ENCODE results near the gene DYDC2.

Gene DYDC2

GRCh38 chr10:80320377-80320776 is 36.2 kb upstream of the DYDC2 start:
- DNase-seq (ENCODE audit: low read depth): no peak
- in situ Hi-C loops (cut with HindIII; ENCODE audit: low sequenced_read_pairs): no loop called here
- no peak overlapping the region for H3K4me3 ChIP-seq (ENCODE audit: low read depth, low read length)
- no peak for TF ChIP-seq CTCF (IDR thresholded peaks at IDR 0.05; ENCODE audit: low read depth, low read length, missing control alignments)

GRCh38 chr10:80321183-80321582 is 35.4 kb upstream of the DYDC2 start:
- DNase-seq (ENCODE audit: low read depth): no peak
- in situ Hi-C loops (cut with HindIII; ENCODE audit: low sequenced_read_pairs): no loop called here
- H3K4me3 ChIP-seq (ENCODE audit: low read depth, low read length): no peak overlapping the region
- no peak for TF ChIP-seq CTCF (IDR thresholded peaks at IDR 0.05; ENCODE audit: low read depth, low read length, missing control alignments)

- no peak for DNase-seq (ENCODE audit: low read depth)
- in situ Hi-C loops (cut with HindIII; ENCODE audit: low sequenced_read_pairs): no loop called here
- TF ChIP-seq CTCF (IDR thresholded peaks at IDR 0.05; ENCODE audit: low read depth, low read length, missing control alignments): no peak
- no peak overlapping the region for H3K4me3 ChIP-seq (ENCODE audit: low read depth, low read length)
These were observed 34.4 kb upstream of the DYDC2 start for GRCh38 chr10:80322158-80322557.

GRCh38 chr10:80322711-80323110 is 33.9 kb upstream of the DYDC2 start:
- in situ Hi-C loops (cut with HindIII; ENCODE audit: low sequenced_read_pairs): no loop called here
- TF ChIP-seq CTCF (IDR thresholded peaks at IDR 0.05; ENCODE audit: low read depth, low read length, missing control alignments): no peak
- no peak overlapping the region for H3K4me3 ChIP-seq (ENCODE audit: low read depth, low read length)
- DNase-seq (ENCODE audit: low read depth): no peak

GRCh38 chr10:80323311-80323710 is 33.3 kb upstream of the DYDC2 start:
- DNase-seq (ENCODE audit: low read depth): no peak
- TF ChIP-seq CTCF (IDR thresholded peaks at IDR 0.05; ENCODE audit: low read depth, low read length, missing control alignments): no peak
- in situ Hi-C loops (cut with HindIII; ENCODE audit: low sequenced_read_pairs): no loop called here

GRCh38 chr10:80324086-80324485 is 32.5 kb upstream of the DYDC2 start:
- TF ChIP-seq CTCF (IDR thresholded peaks at IDR 0.05; ENCODE audit: low read depth, low read length, missing control alignments): no peak
- no peak for DNase-seq (ENCODE audit: low read depth)
- in situ Hi-C loops (cut with HindIII; ENCODE audit: low sequenced_read_pairs): no loop called here
- no peak overlapping the region for H3K4me3 ChIP-seq (ENCODE audit: low read depth, low read length)

More at GRCh38 chr10:80323311-80323710, 33.3 kb upstream of the DYDC2 start:
- no peak overlapping the region for H3K4me3 ChIP-seq (ENCODE audit: low read depth, low read length)

- no peak for TF ChIP-seq CTCF (IDR thresholded peaks at IDR 0.05; ENCODE audit: low read depth, low read length, missing control alignments)
These were observed 31.7 kb upstream of the DYDC2 start for GRCh38 chr10:80324891-80325364.

More at GRCh38 chr10:80324891-80325364, 31.7 kb upstream of the DYDC2 start:
- no peak for DNase-seq (ENCODE audit: low read depth)
- H3K4me3 ChIP-seq (ENCODE audit: low read depth, low read length): no peak overlapping the region
- in situ Hi-C loops (cut with HindIII; ENCODE audit: low sequenced_read_pairs): no loop called here

All from astrocyte of the cerebellum (primary cell).